Endothelial cell of umbilical vein (primary cell): Measurements from ENCODE around the gene FOLR3. TPM values are rescaled to one million over a fixed set of nuclear protein-coding genes. Genes with fewer than 3 reads are reported as not detected.

Experiments
- BruUV-seq: library from RNA; stranded (reverse); fragments of 400-500 nt; replicated peaks from 2 replicates; lab custom pipeline; 2021; lab: Mats Ljungman, UMichigan
- CTCF ChIA-PET: fragments of 300-600, 350-600 bp; sonication (Branson Sonifier 250); formaldehyde crosslinking; loops from one replicate; lab custom pipeline; 2021; ENCODE audit warnings: antibody characterized with exemption, inconsistent platforms; lab: Charles Lee
- POLR2A ChIA-PET: fragments of 300-600, 350-600 bp; sonication (Branson Sonifier 250); formaldehyde crosslinking; loops from one replicate; lab custom pipeline; 2021; ENCODE audit warnings: antibody characterized with exemption, inconsistent platforms; lab: Charles Lee
- DNase-seq: peaks from one replicate; pipeline ENCODE4 v3.0.0-alpha.2; 2011; ENCODE audit warnings: low read depth, low spot score
- FAIRE-seq: peaks from 2 replicates; lab custom pipeline; 2011; peaks lifted over from hg19 to GRCh38; lab: Jason Lieb, UNC
- H2AFZ ChIP-seq: 2 replicates; pipeline ENCODE4 v1.6.0; 2012; ENCODE audit warnings: low read depth, low read length, control low read depth, inconsistent platforms
- H3K27ac ChIP-seq: 2 replicates; pipeline ENCODE4 v1.5.1; 2011; ENCODE audit warnings: low read depth, mild to moderate bottlenecking, control low read depth, low read length, moderate library complexity; ENCODE audit not compliant: insufficient read depth
- H3K27me3 ChIP-seq, 2 experiments: 2 replicates each; pipeline versions ENCODE4 v1.6.0 to v1.6.1; 2011; ENCODE audit warnings: low read length in 2 of 2, mixed read lengths in 1 of 2; ENCODE audit not compliant: control insufficient read depth in 2 of 2, insufficient read depth in 2 of 2
- H3K36me3 ChIP-seq, 2 experiments: 2 replicates in 1 of 2; 3 replicates in 1 of 2; pipeline ENCODE4 v1.5.1; 2011; ENCODE audit warnings: low read length in 2 of 2, mild to moderate bottlenecking in 1 of 2, moderate library complexity in 1 of 2; ENCODE audit not compliant: control insufficient read depth in 2 of 2, insufficient read depth in 2 of 2; ENCODE audit errors: extremely low read depth in 1 of 2
- H3K4me1 ChIP-seq: 3 replicates; pipeline ENCODE4 v1.5.1; 2011; ENCODE audit warnings: mild to moderate bottlenecking, low read length; ENCODE audit not compliant: control insufficient read depth, insufficient read depth; ENCODE audit errors: extremely low read depth
- H3K4me2 ChIP-seq: 2 replicates; pipeline ENCODE4 v1.6.1; 2011; ENCODE audit warnings: low read length, control low read depth, mixed read lengths; ENCODE audit not compliant: insufficient read depth
- H3K4me3 ChIP-seq, 3 experiments: fragments of 200-600 bp in 1 of 3; sonication (generic), shearing (Covaris generic) in 1 of 3; replicated peaks in 1 of 3; 2 replicates each; pipeline ENCODE4 v1.5.1; 2011 to 2016; ENCODE audit warnings: control low read depth in 3 of 3, low read length in 3 of 3, mild to moderate bottlenecking in 2 of 3, inconsistent platforms in 1 of 3, low read depth in 1 of 3, moderate library complexity in 1 of 3; ENCODE audit not compliant: insufficient read depth in 1 of 3
- H3K79me2 ChIP-seq: 2 replicates; pipeline ENCODE4 v1.6.0; 2012; ENCODE audit warnings: low read length, inconsistent platforms; ENCODE audit not compliant: control insufficient read depth, insufficient read depth
- H3K9ac ChIP-seq: replicated peaks from 2 replicates; pipeline ENCODE3; 2011; ENCODE audit warnings: low read length, control low read depth; ENCODE audit not compliant: insufficient read depth; ENCODE audit errors: extremely low read depth
- H3K9me1 ChIP-seq: replicated peaks from 3 replicates; pipeline ENCODE4 v1.6.0; 2011; ENCODE audit warnings: mild to moderate bottlenecking, low read length; ENCODE audit not compliant: control insufficient read depth, insufficient read depth; ENCODE audit errors: extremely low read depth
- H3K9me3 ChIP-seq: replicated peaks from 2 replicates; pipeline ENCODE4 v1.5.1; 2012; ENCODE audit warnings: low read length, inconsistent platforms; ENCODE audit not compliant: control insufficient read depth, insufficient read depth
- H4K20me1 ChIP-seq: replicated peaks from 2 replicates; pipeline ENCODE3; 2011; ENCODE audit warnings: mild to moderate bottlenecking, low read length; ENCODE audit not compliant: control insufficient read depth, insufficient read depth; ENCODE audit errors: extremely low read depth
- CTCF ChIP-seq, 2 donors: IDR thresholded peaks; 1 replicate in 1 of 2; 2 replicates in 1 of 2; pipeline ENCODE4 v1.5.1; 2011; ENCODE audit warnings: low read length in 2 of 2, mild to moderate bottlenecking in 2 of 2, moderate library complexity in 2 of 2, control low read depth in 1 of 2, inconsistent platforms in 1 of 2, low read depth in 1 of 2; ENCODE audit not compliant: insufficient read depth in 1 of 2; ENCODE audit errors: extremely low read depth in 1 of 2
- GATA2 ChIP-seq: IDR thresholded peaks from 2 replicates; pipeline ENCODE4 v1.7.0; 2011; ENCODE audit warnings: low read depth, mild to moderate bottlenecking, moderate library complexity, mixed read lengths, low read length; ENCODE audit not compliant: insufficient read length, insufficient read depth
- MYC ChIP-seq: IDR thresholded peaks from one replicate; pipeline ENCODE4 v1.6.1; 2011; ENCODE audit warnings: mild to moderate bottlenecking, low read depth, low read length
- POLR2AphosphoS5 ChIP-seq: IDR thresholded peaks from 2 replicates; pipeline ENCODE4 v1.6.1; 2012; ENCODE audit warnings: low read depth, mild to moderate bottlenecking, control low read depth, low read length, moderate library complexity; ENCODE audit not compliant: insufficient read depth
- dilution Hi-C: fragments of 300-500 bp; cut with MboI; formaldehyde crosslinking; loops from one replicate; pipeline ENCODE4 v1.15.0; 2019; ENCODE audit warnings: low sequenced_read_pairs; ENCODE audit not compliant: extremely low pct_ligation_motif_present
- intact Hi-C: fragments of 100-400 bp; cut with micrococcal nuclease; formaldehyde crosslinking; loops from one replicate; pipeline ENCODE4 v1.10.0; 2022
- polyA plus RNA-seq, 4 experiments: library from polyadenylated mRNA; depleted of rRNA in 3 of 4; stranded (reverse) in 3 of 4; unstranded in 1 of 4; fragments of >200 nt; gene quantifications; 2 replicates each; pipeline versions ENCODE4 v1.2.1 to v1.2.3, GENCODE V29; 2011 to 2012; ENCODE audit warnings: missing spikeins in 1 of 4
- total RNA-seq: library from RNA; stranded (reverse); gene quantifications from 2 replicates; pipeline ENCODE4 v1.2.3, GENCODE V29; 2021

The FOLR3 gene
- total and polyA plus RNA-seq, 2 donors (not counting 3 experiments of a cell fraction or from before 2014, with no cell fraction given): not detected

- peaks cover 11% of the 10 kb centered on the region in 2 experiments for H3K27me3 ChIP-seq
- no peak overlapping the region for H3K27ac ChIP-seq
- no peaks in the 10 kb centered on the region for H3K36me3 ChIP-seq
- intact Hi-C loops: no loop called here
- dilution Hi-C loops: no loop called here
- H2AFZ ChIP-seq: no peak overlapping the region
- H3K4me1 ChIP-seq: no peaks in the 10 kb centered on the region
- no peak for DNase-seq
- TF ChIP-seq GATA2 (no peak), CTCF (IDR thresholded peaks at IDR 0.05; ENCODE audit: extremely low read depth in 1 of 2, insufficient read depth in 1 of 2, low read depth in 1 of 2, low read length in 2 of 2) (no peak), POLR2AphosphoS5 (no peak), MYC (no peak)
- H3K79me2 ChIP-seq: no peaks in the 10 kb centered on the region
- ChIA-PET POLR2A (no interaction called here), CTCF (interaction anchor here (1.0 to 2.4 kb wide), 2 partner anchors 36 to 154 kb away, joined by 3 to 14 read pairs; no protein-coding TSS in a partner anchor)
- H3K9ac ChIP-seq: no peak overlapping the region
- H4K20me1 ChIP-seq: no peaks in the 10 kb centered on the region
- no peak for FAIRE-seq
- no peaks in the 10 kb centered on the region for H3K9me1 ChIP-seq
- H3K9me3 ChIP-seq: no peaks in the 10 kb centered on the region
- no peak overlapping the region for H3K4me3 ChIP-seq
- BruUV-seq: no TSS peak
- no peak overlapping the region for H3K4me2 ChIP-seq
Observed at GRCh38 chr11:72179049-72179803, 43.7 kb downstream of the FOLR3 start.
